ENCODE data around the gene SBF1.

SBF1 gene

DNA sequence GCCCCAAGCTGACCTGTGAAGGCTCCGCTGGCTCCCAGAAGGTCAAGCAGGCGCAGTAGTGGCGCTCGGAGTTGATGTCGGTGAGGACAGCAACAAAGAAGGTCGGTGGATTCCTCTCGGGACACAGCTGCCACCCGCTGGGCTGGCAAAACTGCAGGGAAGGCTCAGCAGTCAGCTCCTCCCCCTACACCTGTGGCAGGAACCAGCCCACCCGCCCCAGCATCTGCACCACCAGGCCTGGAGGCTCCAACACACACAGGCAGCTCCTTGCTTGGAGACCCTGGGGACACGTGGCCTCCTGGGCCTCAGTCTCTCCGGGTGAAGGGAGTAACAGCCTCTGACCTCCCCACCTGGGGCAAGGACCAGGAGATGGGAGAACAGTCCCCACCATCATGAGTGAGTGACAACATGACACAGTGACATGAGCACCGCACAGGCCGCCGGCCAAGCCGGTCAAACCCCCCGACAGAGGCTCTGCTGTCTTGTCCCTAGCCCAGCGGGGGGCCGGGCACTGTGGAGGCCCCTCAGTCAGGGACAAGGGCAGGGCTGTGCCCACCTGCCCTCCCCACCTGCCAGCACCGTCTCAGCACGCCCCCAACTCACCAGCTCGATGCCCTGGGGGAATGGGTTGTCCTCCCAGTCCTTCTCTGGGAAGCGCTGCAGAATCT lies 6.9 kb downstream of the SBF1 start:
- no peak for DNase-seq (ENCODE audit: low spot score)

DNA sequence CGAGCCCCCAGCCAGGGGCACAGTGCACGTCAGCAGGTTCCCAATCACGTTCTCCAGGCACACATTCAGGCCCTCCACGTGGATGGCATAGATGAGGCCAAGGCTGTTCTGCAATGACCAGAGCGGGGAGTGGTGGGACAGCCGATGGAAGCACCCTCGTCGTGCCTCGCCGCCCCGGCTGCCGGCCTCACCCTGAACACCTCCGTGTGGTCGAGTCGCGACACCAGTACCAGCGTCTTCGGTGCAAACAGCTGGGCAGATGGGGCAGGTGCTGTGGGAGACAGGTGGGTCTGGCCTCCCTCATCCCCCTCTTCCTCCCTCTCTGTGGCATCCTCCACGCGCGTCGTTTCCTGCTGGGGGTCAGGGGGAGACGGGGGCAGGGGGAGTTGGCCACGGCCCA lies 7.5 kb downstream of the SBF1 start:
- no peak for DNase-seq (ENCODE audit: low spot score)

DNA sequence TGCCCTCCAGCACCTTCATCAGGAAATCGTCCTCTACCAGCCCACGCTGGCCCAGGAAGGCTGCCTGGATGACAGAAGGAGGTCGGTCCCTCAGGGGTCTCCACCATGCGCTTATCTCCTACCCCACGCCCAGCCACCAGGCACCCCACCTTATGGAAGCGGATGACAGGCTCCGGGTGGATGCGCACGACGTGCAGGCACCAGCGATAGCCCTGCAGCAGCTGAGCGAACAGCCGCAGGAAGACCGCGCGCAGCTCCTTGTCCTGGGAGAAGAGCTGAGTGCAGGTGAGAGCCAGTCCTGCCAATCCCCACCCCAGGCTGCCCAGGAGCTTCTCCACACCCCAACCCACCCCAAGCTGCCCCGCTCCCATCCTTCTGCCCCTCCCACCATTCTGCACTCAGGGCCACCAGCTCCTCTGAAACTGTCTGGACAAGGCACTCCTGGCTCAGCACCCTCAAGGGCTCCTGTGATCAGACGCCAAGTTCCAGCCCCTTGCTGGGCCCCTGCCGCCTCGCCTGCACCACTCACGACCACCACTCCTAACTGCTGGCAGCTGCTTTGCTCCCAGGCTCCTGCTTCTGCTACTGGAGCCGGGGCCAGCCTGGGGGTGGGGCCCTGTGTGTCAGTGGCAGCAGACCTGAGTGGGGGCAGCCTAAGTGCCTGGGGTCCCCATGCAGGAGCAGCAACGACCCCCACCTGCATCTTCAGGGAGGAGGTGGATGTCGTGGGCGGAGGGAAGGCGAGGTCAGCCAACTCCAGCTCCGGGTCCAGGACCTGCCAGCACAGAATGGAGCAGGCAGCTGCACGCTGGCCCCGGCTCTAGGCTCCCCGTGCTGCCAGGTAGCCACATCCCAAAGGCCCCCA lies 9.5 kb downstream of the SBF1 start:
- DNase-seq (ENCODE audit: low spot score), result no peak

DNA sequence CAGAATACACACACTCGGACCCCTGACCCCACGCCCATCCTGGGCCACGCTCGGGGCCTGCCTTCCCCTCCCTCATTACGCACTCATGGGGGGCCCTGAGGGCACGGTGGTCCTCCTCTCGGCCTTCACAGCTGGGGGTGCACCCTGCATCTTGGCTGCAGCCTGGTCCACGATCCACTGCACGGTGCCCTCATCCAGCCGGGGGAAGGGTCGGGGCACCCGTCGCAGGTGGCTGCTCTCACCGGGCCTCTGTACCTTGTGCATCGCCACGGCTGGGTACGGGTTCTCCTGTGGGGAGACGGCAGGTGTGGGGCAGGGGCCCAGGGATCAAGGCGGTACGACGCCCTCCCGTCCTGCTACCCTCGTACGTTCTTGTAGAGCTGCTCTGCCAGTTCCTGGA lies 10.4 kb downstream of the SBF1 start:
- no peak for DNase-seq (ENCODE audit: low spot score)

DNA sequence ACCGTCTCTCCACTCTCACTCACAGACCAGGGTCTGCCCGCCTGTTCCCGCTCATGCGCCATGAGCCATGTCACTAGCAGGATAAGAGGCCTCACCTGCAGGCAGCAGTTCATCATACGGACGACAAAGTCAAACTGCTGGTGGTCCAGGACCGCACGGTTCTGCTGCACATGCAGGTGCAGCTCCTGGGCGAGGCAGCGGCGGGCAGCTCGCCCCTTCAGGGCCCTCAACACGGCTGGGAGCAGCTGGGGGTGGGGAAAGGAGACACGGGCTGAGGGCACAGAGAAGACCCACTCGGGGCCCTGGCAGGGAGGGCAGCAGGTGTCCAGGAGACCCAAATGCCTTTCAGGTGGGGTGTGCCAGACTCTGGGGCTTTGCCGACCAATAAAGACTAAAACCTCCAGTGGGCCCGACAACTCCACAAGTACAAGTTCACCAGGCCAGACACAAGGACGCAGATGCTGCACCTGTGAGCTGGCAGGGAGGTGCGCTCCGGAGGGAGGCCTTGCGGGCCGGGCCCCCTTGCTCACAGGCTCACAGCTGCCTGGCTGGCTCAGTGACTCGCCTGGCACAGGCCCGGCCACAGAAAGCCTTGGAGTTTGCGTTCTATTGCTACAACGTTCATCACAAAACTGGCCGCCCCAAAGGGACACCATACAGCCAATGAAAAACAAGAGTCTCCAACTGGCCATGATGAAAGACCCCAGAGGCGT lies 11.5 kb downstream of the SBF1 start:
- no peak for DNase-seq (ENCODE audit: low spot score)

DNA sequence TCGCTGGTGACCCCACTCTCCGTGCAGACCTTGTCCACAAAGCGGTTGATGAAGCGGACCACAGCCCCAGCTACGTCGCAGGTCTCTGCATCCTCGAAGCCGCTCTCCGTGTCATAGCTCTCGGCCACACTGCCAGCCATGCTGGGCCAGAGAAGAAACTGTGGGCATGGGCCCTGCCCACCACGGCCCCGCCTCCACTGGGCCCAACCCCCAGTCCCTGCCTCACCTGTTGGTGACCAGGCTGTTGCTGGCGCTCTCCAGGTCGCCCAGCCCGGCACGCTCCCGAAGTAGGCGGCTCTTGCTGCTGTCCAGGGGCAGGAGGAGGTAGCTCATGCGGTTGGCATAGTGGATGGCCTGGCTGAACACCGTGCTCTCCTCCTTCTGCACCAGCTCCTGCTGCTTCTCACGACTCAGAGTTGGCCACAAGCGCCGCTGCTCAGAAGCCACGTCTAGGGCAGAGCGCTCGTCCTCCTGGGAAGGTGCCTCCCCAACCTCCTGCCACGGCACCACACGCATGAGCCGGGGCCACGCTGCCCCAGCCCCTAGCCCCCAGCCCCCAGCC lies 12.8 kb downstream of the SBF1 start:
- DNase-seq (ENCODE audit: low spot score), result no peak

DNA sequence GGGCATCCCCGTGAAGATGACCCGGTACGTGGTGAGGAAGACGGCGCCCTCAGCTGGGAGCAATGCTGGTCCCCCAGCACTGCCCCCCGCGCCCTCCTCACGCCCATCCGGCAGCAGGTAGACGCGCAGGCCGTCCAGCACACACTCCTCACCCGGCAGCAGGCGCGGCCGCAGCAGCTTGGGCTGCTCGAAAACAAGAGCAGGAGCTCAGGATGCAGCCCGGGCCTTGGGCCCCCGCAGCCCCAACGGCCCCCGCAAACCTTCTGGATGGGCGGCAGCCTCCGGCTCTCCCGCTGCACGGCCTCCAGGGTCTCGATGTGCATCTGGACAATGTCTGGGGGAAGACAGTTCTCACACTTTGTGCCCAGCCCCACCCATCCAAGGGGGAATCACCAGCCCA lies 13.3 kb downstream of the SBF1 start:
- no peak for DNase-seq (ENCODE audit: low spot score)

DNA sequence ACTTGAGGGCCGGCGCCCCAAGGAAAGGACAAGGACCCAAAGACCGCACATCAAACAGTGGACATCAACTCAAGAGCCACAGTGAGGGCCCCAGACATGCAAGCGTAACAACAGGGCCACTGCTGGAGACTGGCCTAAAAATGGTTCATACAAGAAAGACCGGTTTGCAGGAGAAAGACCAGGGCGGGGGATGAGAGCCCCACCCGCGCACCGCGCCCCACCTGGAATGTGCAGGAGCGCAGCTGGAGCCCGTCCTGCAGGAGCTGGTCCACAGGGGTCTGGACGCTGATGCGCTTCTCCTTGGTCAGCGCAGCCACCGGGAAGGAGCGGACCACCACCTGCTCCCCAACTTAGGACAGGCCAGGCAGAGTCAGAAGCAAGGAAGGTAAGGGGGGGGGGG lies 13.9 kb downstream of the SBF1 start:
- DNase-seq (ENCODE audit: low spot score), result no peak

DNA sequence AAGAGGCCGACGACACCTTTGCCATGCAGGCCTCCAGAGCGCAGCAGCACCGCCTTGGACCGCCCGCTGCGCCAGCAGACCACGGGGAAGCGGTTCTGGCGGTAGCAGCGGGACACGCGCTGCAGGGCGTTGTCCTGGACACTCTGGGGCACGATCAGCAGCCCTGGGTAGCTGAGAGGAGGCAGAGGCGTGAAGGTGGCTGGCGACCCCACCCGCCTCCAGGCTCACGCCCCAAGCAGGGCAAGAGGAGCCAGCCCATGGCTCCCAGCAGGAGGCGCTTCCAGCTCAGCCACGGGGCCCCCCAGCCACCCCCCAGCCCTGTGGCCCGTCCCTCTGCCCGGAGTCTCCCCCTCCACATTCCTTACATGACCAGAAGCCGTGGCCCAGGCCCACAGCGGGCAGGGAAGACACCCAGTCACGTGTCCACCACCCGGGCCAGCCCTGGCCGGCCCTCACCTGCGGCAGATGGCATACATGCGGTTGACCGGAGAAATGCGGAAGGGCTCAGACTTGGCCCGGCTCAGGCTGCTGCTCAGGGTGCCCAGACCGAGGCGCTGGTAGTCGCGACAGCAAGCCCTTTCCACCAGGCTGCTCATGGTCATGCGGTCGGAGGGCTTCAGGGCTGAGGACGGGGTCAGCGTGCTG lies 15.2 kb downstream of the SBF1 start:
- DNase-seq (ENCODE audit: low spot score), result no peak

DNA sequence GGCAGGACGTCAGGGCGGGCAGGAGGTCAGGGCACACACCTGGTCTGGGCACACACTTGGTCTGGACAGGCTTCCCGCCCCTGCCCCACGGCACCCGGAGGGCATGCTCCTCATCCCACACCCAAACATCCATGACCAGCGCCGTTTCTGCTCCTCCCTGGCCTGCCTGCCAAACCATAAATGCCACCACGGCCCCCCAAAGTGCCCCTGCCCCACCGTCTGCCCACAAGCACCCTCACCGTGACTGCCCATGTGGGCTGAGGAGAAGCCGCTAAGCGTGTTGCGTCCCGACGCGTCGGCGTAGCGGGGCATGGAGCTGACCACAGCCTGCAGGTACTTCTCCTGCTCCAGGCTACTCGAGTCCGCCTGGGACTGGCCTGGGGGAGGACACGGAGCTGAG lies 15.8 kb downstream of the SBF1 start:
- DNase-seq (ENCODE audit: low spot score), result no peak

DNA sequence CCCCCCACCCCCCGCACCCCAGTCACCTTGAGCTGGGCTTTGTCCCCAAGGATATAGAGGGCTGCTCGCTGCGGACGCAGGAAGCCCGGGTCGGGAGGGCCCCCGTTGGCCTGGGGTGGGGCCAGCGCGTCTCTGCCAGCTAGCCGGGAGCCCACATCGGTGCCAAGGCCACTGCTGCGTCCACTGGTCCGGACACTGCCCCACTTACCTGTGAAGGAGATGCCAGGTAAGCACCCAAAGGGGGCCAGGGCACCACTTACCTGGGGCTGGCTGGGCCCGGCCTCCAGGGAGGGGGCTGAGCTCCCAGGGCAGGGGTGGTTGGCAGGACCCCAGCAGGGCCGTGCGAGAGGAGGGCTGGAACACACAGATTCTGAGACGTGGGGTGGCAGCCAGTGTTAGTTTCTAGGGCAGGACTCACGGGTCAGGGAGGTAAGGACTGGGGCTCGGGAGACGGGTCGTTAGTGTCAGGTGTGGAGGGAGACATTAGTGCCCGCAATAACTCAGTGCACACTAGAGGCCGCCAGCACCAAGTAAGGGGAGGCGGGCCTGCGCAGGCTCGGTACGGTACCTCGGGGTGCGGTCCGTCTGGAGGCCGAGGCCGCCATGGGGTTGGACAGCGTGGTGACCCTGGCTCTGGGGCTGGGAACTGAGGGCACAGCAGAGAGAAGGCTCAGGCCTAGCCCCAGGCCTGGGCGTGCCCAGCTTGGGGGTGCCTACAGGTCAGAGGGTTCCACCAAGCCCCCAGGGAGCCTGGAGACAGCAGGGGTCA lies 18.2 kb downstream of the SBF1 start:
- no peak for DNase-seq (ENCODE audit: low spot score)

DNA sequence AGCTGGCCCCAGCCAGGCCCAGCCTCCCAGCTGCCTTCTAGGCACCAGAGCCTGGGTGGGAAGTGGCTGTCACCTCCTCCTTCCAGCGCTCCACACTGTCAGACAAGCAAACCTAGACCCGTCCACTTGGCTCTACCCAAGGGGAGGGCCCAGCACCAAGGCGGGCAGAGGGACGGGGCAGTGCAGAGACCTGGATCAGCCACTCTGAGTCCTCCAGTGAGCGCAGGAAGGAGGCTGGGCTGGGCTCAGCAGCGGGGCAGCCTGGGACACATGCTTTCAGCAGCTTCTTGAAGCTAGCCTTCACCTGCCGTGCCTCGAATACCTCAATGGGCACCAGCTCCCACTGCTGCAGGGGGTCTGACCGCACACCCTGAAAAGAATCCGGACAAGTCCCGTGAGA lies 18.8 kb downstream of the SBF1 start:
- no peak for DNase-seq (ENCODE audit: low spot score)

DNA sequence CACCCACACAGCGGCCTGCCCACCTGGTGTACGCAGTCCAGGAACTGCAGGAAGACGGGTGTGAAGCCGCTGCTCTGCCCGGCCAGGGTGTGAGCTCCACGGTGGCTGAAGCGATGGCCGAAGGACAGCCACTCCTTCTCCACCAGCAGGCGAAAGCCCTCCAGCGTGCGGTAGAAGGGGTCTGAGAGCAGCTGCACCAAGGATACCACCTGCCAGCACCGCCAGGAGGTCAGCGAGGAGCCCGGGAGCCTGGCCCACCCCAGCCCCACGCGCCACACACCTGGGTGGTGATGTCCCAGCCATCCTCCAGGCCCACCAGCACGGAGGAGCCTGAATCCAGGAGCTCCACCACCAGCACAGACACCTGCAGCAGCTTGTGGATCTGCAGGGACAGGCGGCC lies 19.6 kb downstream of the SBF1 start:
- DNase-seq (ENCODE audit: low spot score), result no peak

DNA sequence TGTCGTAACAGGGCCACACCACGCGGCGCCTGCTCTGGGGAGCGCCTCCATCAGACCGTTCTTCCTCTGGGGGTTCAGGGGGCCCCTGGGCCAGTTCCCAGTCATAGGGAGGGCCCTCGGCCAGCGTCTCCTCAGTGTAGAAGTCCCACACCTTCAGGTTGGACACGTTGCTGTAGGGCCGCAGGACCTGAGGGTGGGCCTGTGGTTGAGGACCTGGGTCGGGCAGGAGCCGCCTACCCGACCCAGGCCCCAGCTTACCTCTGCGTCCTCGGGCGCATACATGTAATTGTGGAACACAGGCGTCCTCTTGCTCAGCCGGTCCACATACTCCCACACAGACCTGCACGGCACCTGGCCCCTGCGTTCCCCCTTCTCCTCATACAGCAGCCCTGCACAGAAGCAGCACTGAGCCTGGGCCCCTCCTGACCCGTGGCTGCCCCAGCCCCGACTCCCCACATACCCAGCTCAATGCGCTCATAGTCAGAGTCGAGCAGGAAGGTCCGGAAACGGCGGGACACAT lies 20.2 kb downstream of the SBF1 start:
- no peak for DNase-seq (ENCODE audit: low spot score)

DNA sequence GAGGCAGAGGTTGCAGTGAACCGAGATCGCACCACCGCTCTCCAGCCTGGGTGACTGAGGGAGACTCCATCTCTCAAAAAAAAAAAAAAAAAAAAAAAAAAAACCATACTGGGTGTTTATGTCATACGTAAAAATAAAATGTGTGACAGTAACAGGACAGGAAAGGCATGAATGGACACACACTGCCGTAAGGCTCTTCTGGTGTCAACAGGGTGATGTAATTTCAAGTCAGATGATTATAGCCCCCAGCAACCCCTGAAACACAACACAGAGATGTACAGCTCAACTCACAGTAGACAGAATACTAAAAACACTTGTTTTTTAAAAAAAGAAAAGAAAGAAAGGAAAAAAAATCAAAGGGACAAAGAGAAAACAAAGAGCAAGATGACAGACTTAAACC lies 22.2 kb downstream of the SBF1 start:
- no peak for DNase-seq (ENCODE audit: low spot score)

DNA sequence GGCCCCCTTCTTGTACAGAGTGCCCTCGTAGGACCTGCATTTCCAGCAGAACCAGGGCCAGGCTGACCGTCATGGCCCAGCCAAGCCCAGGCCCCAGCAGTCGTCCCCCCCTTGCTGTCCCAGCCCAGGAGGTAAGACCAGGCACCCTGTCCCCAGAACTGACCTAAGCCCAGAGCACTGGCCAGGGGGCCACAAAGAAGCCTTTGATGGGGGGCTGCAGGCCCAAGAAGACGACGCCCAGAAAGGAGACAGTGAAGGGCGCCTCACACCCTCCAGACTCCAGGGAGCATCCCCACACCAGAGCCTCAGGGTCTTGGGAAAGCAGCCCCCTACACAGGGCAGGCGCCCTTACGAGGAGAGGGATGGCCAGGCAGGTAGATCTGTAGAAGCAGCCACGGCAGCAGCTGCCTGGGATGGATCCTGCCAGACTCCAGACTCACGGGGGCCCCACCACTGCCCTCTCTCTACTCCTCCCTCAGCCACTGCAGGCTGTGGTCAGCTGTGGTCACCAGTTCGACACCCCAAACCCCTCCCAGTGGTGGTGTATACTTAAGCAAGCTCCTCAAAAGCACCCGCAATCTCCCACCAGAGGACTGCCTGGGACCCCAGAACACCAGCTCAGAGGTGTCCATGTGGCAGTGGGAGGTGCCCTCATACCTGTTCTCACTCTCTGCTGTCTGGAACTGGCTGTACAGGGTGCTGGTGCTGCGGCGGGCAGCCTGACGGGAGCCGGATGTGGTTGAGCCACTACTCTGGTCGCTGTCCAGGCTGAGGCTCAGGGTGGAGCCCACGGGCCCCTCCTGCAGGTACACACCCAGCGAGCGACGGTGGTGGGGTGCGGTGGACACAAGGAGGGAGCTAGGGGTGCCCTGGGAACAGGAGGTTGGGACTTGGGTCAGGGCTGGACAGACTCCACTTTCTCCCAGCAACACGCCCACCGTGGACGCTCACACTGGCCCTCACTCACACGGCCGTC lies 27.0 kb downstream of the SBF1 start:
- DNase-seq (ENCODE audit: low spot score), result no peak

DNA sequence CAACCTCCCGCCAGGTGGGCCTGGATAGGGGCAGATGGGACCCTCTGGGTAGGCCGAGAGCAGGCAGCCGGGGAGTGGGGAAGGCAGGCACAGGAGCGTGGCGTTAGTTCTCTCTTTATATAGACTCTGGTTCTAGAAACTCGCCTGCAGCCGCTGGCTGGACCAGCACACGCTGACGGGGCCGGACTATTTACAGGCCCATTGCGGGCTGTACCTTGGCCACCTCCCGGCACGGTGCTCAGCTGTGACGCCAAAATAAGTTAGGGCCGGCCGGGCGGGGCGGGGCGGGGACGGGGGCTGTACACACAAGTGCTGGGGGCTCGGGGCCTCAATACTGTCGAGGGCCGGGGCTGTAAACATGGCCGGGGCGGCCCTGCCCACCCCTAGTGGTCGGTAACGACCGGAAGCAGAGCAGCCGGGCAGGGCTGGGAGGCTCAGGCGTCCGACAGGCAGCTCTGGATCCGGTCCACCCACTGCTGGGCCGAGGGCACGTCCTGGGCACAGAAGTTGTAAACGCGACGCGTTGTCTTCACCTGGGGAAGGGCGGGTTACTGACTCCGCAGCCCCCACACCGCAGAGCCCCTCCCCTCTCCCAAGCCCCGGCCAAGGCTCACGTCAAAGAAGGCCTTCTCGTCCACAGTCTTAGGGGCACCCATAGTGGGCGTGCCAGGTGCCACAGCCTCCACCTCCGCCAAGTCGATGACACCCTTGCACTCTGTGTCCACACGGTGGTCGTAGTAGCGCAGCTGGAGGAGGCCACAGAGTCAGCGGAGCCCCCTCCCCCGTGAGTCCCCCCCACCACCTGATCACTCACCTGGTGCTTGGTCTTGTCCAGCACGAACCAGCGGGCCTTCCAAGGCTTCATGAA lies 27.9 kb downstream of the SBF1 start:
- no peak for DNase-seq (ENCODE audit: low spot score)

DNA sequence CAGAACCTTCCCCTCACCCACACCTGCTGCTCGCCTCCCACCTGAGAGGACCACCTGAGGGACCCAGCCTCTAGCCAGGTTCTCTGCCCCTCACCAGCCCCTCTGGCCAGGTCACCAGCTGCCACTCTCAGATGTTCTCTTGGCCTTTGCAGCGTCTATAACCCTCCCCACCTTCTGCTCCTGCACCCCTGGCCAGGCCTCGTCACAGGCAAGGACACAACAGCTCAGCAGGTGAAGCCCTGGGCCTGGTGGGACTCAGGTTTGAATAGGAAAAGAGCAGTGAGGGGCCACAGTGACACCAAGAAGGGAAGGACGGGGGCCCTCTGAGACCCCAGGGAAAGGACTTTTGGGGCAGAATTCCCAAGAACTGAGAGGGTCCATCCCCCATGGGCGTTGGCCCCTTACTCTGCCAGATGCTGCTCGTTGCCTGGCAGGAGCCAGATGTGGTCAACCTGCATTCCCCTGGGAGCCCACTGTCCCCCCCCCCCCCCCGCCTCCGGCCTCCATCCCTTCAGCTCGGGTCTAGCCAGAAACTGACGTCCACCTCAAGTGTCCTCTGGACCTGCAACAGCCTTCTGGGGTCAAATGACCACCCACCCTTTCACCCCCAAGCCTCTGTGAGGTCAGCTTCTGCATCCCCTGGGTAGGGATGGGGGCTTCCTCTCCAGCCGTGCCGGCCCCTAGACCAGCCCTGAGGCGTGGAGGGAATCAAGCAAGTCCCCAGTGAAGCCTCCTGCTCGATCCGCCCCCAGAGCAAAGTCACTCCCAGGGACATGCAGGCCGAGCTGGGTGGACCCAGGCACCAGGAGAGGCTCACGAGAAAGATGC lies 28.7 kb downstream of the SBF1 start:
- DNase-seq (ENCODE audit: low spot score), result no peak

Measured in kidney capillary endothelial cell (primary cell).